Mucosa of descending colon (tissue), 3 donors: Measurements from ENCODE around the gene PPDPF. TPM values are rescaled to one million over a fixed set of nuclear protein-coding genes. Genes with fewer than 3 reads are reported as not detected.
A peak's percentile ranks its signal among the peaks of the same experiment; 100 is the strongest.
"Not testable (repeated sequence)": the region's sequence is repeated elsewhere in the genome, so short reads cannot be mapped to it uniquely, and the experiment has no call there.

ENCODE experiments used
- ATAC-seq: fragments of 200-7000 bp; cut with Tn5 transposase; one replicate; pipeline ENCODE4 v1.9.1; 2020; ENCODE audit warnings: mild to moderate bottlenecking, moderate library complexity
- DNase-seq, 3 donors: peaks; one replicate each; pipeline ENCODE4 v3.0.0-alpha.2; 2020
- H3K36me3 ChIP-seq: fragments of 200-600 bp; one replicate; pipeline ENCODE4 v1.8.0; 2021; ENCODE audit warnings: low read depth, mild to moderate bottlenecking
- H3K4me1 ChIP-seq: fragments of 200-600 bp; one replicate; pipeline ENCODE4 v1.8.0; 2021; ENCODE audit warnings: low read depth, mild to moderate bottlenecking
- H3K4me3 ChIP-seq: fragments of 200-600 bp; one replicate; pipeline ENCODE4 v1.8.0; 2021; ENCODE audit warnings: mild to moderate bottlenecking
- H3K9me3 ChIP-seq: fragments of 200-600 bp; one replicate; pipeline ENCODE4 v1.8.0; 2021; ENCODE audit warnings: mild to moderate bottlenecking
- CTCF ChIP-seq: fragments of 200-600 bp; IDR thresholded peaks from one replicate; pipeline ENCODE4 v1.8.0; 2022; ENCODE audit warnings: antibody characterized with exemption, mild to moderate bottlenecking
- intact Hi-C, 2 donors: fragments of 100-400 bp; cut with DNase I in 1 of 2; cut with micrococcal nuclease in 1 of 2; formaldehyde crosslinking; loops; one replicate each; pipeline versions ENCODE4 v1.11.0 to v1.11.1; 2022; cut with DNase I, micrococcal nuclease
- total RNA-seq, 3 donors: library from RNA; stranded (reverse); fragmentation: NEBNext Ultra II Directional in 2 of 3; extraction: Animal tissue kit (Norgen Biotek cat#: 25700) in 2 of 3; gene quantifications; one replicate each; pipeline versions ENCODE4 v1.2.1 to v1.2.4, GENCODE V29; 2021 to 2023
- donor health status: DM: no; HTN: no; CAD: no; lungs with moderate emphysema.
- donor health status: DM: no; HTN: no; CAD: no.
- donor health status: DM: no; HTN: yes; CAD: no.

The PPDPF gene
- total RNA-seq, 3 donors from 2014 or later = 263 to 672 (median 537) TPM

GRCh38 chr20:63557481-63557891 is 36.9 kb downstream of the PPDPF start:
- Histone ChIP-seq H3K9me3 (no peaks in the 10 kb centered on the region), H3K36me3 (no peaks in the 10 kb centered on the region), H3K4me1 (no peaks in the 10 kb centered on the region), H3K4me3 (no peak overlapping the region)
- intact Hi-C loops = no loop called here
- DNase-seq = no peak
- ATAC-seq = no peak
- TF ChIP-seq CTCF = no peak

GRCh38 chr20:63558804-63559484 is 38.4 kb downstream of the PPDPF start:
- no peaks in the 10 kb centered on the region for H3K4me1 ChIP-seq
- DNase-seq (peak in 1 of 3 donors; percentile 65), ATAC-seq (peak; percentile 46)
- intact Hi-C loops = no loop called here
- no peak for TF ChIP-seq CTCF
- no peak overlapping the region for H3K4me3 ChIP-seq
- H3K9me3 ChIP-seq = no peaks in the 10 kb centered on the region
- H3K36me3 ChIP-seq = no peaks in the 10 kb centered on the region

DNA sequence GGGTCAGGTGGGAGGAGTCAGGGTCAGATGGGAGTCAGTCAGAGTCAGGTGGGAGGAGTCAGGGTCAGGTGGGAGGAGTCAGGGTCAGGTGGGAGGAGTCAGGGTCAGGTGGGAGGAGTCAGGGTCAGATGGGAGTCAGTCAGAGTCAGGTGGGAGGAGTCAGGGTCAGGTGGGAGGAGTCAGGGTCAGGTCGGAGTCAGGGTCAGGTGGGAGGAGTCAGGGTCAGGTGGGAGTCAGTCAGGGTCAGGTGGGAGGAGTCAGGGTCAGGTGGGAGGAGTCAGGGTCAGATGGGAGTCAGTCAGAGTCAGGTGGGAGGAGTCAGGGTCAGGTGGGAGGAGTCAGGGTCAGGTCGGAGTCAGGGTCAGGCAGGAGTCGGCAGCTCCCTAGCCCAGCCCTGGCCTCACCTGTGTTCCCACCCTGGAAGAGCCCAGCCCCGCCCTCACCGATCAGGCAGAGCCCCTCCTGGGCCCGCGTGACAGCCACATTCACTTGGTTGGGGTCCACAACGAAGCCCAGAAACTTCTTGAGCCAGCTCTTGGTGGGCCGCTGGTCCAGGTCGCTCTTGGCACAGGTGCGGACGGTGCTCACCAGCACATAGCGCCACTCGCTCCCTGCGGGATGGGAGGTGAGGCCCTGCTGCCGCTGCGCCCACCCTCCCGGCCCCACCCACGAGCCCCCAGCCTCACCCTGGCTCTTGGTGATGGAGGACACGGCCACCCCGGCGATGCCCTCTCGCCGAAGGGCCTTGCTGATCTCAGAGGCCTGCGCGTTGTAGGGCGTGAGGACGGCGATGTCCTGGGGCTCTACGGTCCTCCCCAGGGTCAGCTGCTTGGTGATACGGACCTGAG is 39.1 kb downstream of the PPDPF start:
- intact Hi-C loops = not testable (repeated sequence)

DNA sequence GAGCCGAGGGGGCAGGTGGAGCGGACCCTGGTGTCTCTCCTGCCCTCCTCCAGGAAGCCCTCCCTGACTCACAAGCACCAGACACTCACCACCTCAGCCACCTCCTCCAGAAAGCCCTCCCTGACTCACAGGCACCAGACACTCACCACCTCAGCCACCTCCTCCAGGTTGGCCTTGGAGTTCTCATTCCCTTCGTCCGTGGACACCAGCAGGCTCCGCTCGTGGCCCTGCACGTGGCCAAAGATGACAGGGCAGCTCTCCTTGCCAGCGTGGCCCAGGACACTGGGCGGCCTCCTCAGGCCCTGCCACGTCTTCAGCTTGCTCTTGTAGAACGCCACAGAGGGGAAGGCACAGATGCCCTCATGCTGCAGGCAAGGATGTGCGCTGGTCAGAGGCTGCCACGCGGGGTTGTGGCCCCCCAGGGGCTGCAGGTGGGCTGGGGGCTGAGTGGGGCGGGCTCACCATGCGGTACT is 39.8 kb downstream of the PPDPF start:
- no peaks in the 10 kb centered on the region for H3K9me3 ChIP-seq
- no peak for ATAC-seq
- H3K36me3 ChIP-seq = no peaks in the 10 kb centered on the region
- H3K4me1 ChIP-seq = no peaks in the 10 kb centered on the region
- no peak overlapping the region for H3K4me3 ChIP-seq
- intact Hi-C loops = no loop called here
- no peak for TF ChIP-seq CTCF
- no peak for DNase-seq

More for the DNA sequence above, 39.1 kb downstream of the PPDPF start:
- not testable (repeated sequence) for H3K36me3 ChIP-seq, H3K4me3 ChIP-seq, H3K4me1 ChIP-seq, ATAC-seq, DNase-seq, H3K9me3 ChIP-seq

DNA sequence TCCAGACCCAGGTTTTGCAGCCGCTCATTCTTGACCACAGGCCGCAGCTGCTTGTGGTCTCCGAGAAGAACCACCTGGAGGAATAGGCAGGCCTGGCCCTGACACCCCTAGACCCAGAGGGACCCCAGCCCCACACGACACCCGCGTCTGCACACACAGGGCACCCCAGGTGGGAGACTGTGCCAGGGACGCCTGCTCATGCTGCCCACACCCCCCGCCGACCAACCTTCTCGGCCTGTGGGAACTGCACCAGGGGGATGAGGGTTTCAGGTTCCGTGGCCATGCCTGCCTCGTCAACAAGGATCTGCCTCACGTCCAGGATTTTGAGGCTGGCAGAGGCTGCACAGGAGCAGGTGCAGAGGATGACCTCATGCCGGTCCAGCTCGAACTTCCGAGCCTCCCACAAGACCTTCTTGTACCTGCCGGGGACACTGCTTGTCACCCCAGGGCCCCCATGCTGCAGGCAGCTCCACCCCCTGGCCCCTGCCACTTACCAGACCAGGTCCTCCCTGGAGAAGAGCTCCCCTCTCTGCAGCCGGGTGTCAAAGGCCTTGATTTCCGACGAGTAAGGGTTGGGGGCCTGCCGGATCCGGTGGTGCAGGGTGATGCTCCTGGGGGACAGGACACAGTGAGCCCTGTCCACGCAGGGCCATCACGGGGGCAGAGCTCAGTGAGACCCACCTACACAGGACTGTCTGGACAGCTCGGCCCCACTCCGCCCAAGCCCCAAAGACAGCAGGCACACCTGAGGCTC is 40.5 kb downstream of the PPDPF start:
- ATAC-seq = no peak
- no peak overlapping the region for H3K4me3 ChIP-seq
- intact Hi-C loops = no loop called here
- no peaks in the 10 kb centered on the region for H3K4me1 ChIP-seq
- no peak for TF ChIP-seq CTCF
- no peaks in the 10 kb centered on the region for H3K9me3 ChIP-seq
- peak in 1 of 3 donors; percentile 53 for DNase-seq
- no peaks in the 10 kb centered on the region for H3K36me3 ChIP-seq
